HepG2 (cell line): ENCODE measurements around the gene NT5DC4.

Source experiments
- FOXM1 ChIP-seq: sonication (generic); formaldehyde crosslinking; IDR thresholded peaks from 2 replicates; pipeline ENCODE4 v1.5.0; 2020; ENCODE audit warnings: missing genetic modification reagents
- HNRNPLL ChIP-seq: fragments of 200-400 bp; formaldehyde crosslinking; IDR thresholded peaks from 2 replicates; pipeline ENCODE4 v1.6.1; 2017; ENCODE audit warnings: mild to moderate bottlenecking, low read depth, low read length; ENCODE audit not compliant: poor library complexity, severe bottlenecking
- NBN ChIP-seq: fragments of 450-650 bp; conservative IDR thresholded peaks from 2 replicates; pipeline ENCODE4 v1.6.1; 2017
- RAD21 ChIP-seq: fragments of 450-650 bp; formaldehyde crosslinking; IDR thresholded peaks from 2 replicates; pipeline ENCODE4 v1.5.0; 2020; ENCODE audit warnings: mild to moderate bottlenecking
- SP2 ChIP-seq: sonication (generic); formaldehyde crosslinking; IDR thresholded peaks from 2 replicates; pipeline ENCODE4 v1.5.1; 2020; ENCODE audit warnings: mild to moderate bottlenecking, missing genetic modification reagents

GRCh38 chr2:112685271-112685884, 35.4 kb upstream of the NT5DC4 start:
- no peak for TF ChIP-seq RAD21
- TF ChIP-seq HNRNPLL = no peak
- TF ChIP-seq SP2 (CRISPR knock-in tag) = no peak
- no peak for TF ChIP-seq FOXM1 (CRISPR knock-in tag)
- TF ChIP-seq NBN = no peak
